ENCODE data around the gene SH3BP4.

DNA sequence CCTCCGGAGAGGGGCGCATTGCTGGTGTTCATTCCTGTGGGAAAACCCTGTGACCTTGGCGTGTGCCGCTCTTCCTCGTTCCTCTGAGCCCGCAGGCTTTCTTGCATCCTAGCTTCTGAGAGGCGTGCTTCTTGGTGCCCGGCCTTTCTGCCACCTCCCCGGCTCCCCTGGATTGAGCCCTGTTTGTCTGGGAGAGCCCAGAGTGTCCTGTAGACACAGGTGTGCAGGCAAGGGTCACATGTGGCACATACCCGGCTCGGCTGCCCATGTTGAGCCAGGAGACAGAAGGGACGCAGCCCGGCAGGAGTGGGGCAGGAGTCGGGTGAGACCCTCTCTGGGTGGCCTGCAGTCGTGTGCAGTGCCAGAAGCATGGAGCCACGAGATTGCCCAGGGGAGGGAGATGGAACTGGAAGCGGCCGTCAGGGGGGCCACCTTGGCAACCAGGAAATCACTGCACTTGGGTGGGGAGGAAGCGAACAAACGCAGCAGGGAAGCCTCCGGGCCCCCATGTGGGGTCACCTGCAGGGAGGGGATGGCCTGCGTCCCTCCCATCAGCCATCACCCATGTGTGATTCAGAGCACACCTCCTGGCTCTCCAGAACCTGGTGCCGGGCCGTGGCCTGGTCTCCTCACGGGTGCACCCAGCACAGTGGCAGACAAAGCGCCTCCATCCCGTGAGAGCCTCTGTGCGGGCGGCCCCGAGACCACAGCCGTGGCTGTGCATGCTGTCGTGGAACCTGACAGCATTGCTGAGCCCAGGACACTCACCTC lies 92.9 kb downstream of the SH3BP4 start:
- TF ChIP-seq, protein P1, sequence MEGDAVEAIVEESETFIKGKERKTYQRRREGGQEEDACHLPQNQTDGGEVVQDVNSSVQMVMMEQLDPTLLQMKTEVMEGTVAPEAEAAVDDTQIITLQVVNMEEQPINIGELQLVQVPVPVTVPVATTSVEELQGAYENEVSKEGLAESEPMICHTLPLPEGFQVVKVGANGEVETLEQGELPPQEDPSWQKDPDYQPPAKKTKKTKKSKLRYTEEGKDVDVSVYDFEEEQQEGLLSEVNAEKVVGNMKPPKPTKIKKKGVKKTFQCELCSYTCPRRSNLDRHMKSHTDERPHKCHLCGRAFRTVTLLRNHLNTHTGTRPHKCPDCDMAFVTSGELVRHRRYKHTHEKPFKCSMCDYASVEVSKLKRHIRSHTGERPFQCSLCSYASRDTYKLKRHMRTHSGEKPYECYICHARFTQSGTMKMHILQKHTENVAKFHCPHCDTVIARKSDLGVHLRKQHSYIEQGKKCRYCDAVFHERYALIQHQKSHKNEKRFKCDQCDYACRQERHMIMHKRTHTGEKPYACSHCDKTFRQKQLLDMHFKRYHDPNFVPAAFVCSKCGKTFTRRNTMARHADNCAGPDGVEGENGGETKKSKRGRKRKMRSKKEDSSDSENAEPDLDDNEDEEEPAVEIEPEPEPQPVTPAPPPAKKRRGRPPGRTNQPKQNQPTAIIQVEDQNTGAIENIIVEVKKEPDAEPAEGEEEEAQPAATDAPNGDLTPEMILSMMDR (IDR thresholded peaks at IDR 0.05; ENCODE audit: insufficient read depth, low read length, poor library complexity, severe bottlenecking), result no peak
- TF ChIP-seq EZH2phosphoT487 (conservative IDR thresholded peaks at IDR 0.05; ENCODE audit: low read length), result no peak

Measured in SU-DHL-6 (cell line).